ENCODE measurements around the gene DYNLL1. TPM values are rescaled to one million over a fixed set of nuclear protein-coding genes. Genes with fewer than 3 reads are reported as not detected.

DYNLL1 gene
- total RNA-seq, 1 donor from 2014 or later = 386 TPM

DNA sequence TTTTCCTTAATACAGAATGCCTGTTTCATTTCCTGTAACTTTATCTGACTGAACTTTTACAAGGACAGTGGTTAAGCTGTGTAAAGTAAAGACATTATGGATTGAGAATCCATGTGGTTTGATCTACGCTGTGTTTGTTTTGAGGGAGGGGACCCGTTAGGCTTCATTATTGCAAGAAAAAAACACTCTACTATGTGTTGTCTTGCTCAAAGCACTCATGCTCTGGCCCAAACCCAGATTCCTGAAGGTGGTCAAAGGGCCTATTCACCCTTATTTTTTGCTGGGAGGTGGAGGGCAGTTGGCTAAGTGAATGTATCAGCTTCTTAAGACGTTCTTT is 50.1 kb downstream of the DYNLL1 start:
- Mint-ChIP-seq H3K9me3 (ENCODE audit: low read depth) (no peaks in the 10 kb centered on the region), H3K36me3 (ENCODE audit: insufficient read depth) (peaks cover 9% of the 10 kb centered on the region)

More for the DNA sequence above, 50.1 kb downstream of the DYNLL1 start:
- Mint-ChIP-seq H3K27ac (no peak overlapping the region), H3K4me3 (ENCODE audit: low read depth) (no peak overlapping the region), H3K4me1 (ENCODE audit: low read depth) (peaks cover 10% of the 10 kb centered on the region), H3K27me3 (no peaks in the 10 kb centered on the region)
- DNase-seq (ENCODE audit: low spot score, unreplicated experiment) = no peak
- TF ChIP-seq, protein P1, sequence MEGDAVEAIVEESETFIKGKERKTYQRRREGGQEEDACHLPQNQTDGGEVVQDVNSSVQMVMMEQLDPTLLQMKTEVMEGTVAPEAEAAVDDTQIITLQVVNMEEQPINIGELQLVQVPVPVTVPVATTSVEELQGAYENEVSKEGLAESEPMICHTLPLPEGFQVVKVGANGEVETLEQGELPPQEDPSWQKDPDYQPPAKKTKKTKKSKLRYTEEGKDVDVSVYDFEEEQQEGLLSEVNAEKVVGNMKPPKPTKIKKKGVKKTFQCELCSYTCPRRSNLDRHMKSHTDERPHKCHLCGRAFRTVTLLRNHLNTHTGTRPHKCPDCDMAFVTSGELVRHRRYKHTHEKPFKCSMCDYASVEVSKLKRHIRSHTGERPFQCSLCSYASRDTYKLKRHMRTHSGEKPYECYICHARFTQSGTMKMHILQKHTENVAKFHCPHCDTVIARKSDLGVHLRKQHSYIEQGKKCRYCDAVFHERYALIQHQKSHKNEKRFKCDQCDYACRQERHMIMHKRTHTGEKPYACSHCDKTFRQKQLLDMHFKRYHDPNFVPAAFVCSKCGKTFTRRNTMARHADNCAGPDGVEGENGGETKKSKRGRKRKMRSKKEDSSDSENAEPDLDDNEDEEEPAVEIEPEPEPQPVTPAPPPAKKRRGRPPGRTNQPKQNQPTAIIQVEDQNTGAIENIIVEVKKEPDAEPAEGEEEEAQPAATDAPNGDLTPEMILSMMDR (IDR thresholded peaks at IDR 0.05; ENCODE audit: unreplicated experiment) = no peak

Other genes with a start within 250 kb of the DYNLL1 start
- 71.4 and 71.8 TPM in 2 replicates for gene PXN, start 230.4 kb upstream of the DYNLL1 start, total RNA-seq
- gene RNU4-2, start 204.2 kb upstream of the DYNLL1 start, total RNA-seq = 8,238 and 8,322 TPM in 2 replicates
- gene RNU4-1, start 202.9 kb upstream of the DYNLL1 start, total RNA-seq = 6,474 and 7,038 TPM in 2 replicates
- gene SIRT4, start 193.8 kb upstream of the DYNLL1 start, total RNA-seq = 4.5 and 4.9 TPM in 2 replicates
- 0.60 TPM in 1 of 2 replicates, not detected in the other for gene PLA2G1B, start 168.3 kb upstream of the DYNLL1 start, total RNA-seq
- gene MSI1, start 126.9 kb upstream of the DYNLL1 start, total RNA-seq = 122 and 127 TPM in 2 replicates
- 318 and 343 TPM in 2 replicates for gene COX6A1, start 58.0 kb upstream of the DYNLL1 start, total RNA-seq
- 32.4 and 33.5 TPM in 2 replicates for gene TRIAP1, start 49.7 kb upstream of the DYNLL1 start, total RNA-seq
- gene GATC, start 49.7 kb upstream of the DYNLL1 start, total RNA-seq = 28.0 and 30.9 TPM in 2 replicates
- gene SRSF9, start 26.4 kb upstream of the DYNLL1 start, total RNA-seq = 282 and 286 TPM in 2 replicates
- gene COQ5, start 33.0 kb downstream of the DYNLL1 start, total RNA-seq = 33.3 and 36.2 TPM in 2 replicates
- gene RNF10, start 38.2 kb downstream of the DYNLL1 start, total RNA-seq = 167 and 171 TPM in 2 replicates
- gene POP5, start 85.3 kb downstream of the DYNLL1 start, total RNA-seq = 51.6 and 59.7 TPM in 2 replicates
- 0.19 and 0.49 TPM in 2 replicates for gene CABP1, start 144.5 kb downstream of the DYNLL1 start, total RNA-seq
- gene MLEC, start 191.0 kb downstream of the DYNLL1 start, total RNA-seq = 174 and 187 TPM in 2 replicates
- gene UNC119B, start 214.3 kb downstream of the DYNLL1 start, total RNA-seq = 62.5 and 66.6 TPM in 2 replicates
- gene ACADS, start 229.7 kb downstream of the DYNLL1 start, total RNA-seq = 11.7 and 11.8 TPM in 2 replicates

All from progenitor cell of endocrine pancreas (in vitro differentiated cells).